Fibroblast of the aortic adventitia (primary cell): ENCODE results near the gene SLIT1. TPM values are rescaled to one million over a fixed set of nuclear protein-coding genes. Genes with fewer than 3 reads are reported as not detected.

Experiments
- DNase-seq: peaks from one replicate; pipeline ENCODE4 v3.0.0-alpha.2; 2010; ENCODE audit warnings: low read depth
- H3K4me3 ChIP-seq: 2 replicates; pipeline ENCODE4 v1.5.1; 2011; ENCODE audit warnings: low read depth, mild to moderate bottlenecking, control low read depth, low read length, moderate library complexity
- CTCF ChIP-seq: IDR thresholded peaks from 2 replicates; pipeline ENCODE4 v1.5.1; 2011; ENCODE audit warnings: mild to moderate bottlenecking, low read length, control low read depth, inconsistent platforms; ENCODE audit not compliant: insufficient read depth
- total RNA-seq: library from RNA; depleted of rRNA; stranded (reverse); fragments of >200 nt; gene quantifications from 2 replicates; pipeline ENCODE4 v1.2.3, GENCODE V29; 2012; ENCODE audit warnings: low replicate concordance

SLIT1 gene
- total RNA-seq, 1 donor = 0.09 TPM

GRCh38 chr10:97116462-97117162 lies 69.1 kb downstream of the SLIT1 start:
- TF ChIP-seq CTCF = no peak
- no peak for DNase-seq
- H3K4me3 ChIP-seq = no peak overlapping the region

GRCh38 chr10:97115846-97116245 lies 69.9 kb downstream of the SLIT1 start:
- no peak for TF ChIP-seq CTCF
- no peak for DNase-seq
- H3K4me3 ChIP-seq = no peak overlapping the region

- DNase-seq = no peak
- TF ChIP-seq CTCF = no peak
- H3K4me3 ChIP-seq = no peak overlapping the region
These were observed 74.1 kb downstream of the SLIT1 start for GRCh38 chr10:97111615-97112014.

GRCh38 chr10:97109547-97109946 lies 76.2 kb downstream of the SLIT1 start:
- DNase-seq = no peak
- H3K4me3 ChIP-seq = no peak overlapping the region
- no peak for TF ChIP-seq CTCF

- no peak for DNase-seq
- TF ChIP-seq CTCF = no peak
- no peak overlapping the region for H3K4me3 ChIP-seq
These were observed 78.2 kb downstream of the SLIT1 start for GRCh38 chr10:97107551-97107950.

GRCh38 chr10:97106207-97106606 lies 79.6 kb downstream of the SLIT1 start:
- H3K4me3 ChIP-seq = no peak overlapping the region
- no peak for DNase-seq
- no peak for TF ChIP-seq CTCF

- no peak for DNase-seq
- no peak overlapping the region for H3K4me3 ChIP-seq
- no peak for TF ChIP-seq CTCF
These were observed 80.5 kb downstream of the SLIT1 start for GRCh38 chr10:97105303-97105702.
